Medulla oblongata (tissue), 1 donor: Measurements from ENCODE around the gene KIF1A.

Experiments used
- DNase-seq: peaks from one replicate; pipeline ENCODE4 v3.0.0-alpha.2; 2015; ENCODE audit errors: extremely low spot score

Gene KIF1A

DNA sequence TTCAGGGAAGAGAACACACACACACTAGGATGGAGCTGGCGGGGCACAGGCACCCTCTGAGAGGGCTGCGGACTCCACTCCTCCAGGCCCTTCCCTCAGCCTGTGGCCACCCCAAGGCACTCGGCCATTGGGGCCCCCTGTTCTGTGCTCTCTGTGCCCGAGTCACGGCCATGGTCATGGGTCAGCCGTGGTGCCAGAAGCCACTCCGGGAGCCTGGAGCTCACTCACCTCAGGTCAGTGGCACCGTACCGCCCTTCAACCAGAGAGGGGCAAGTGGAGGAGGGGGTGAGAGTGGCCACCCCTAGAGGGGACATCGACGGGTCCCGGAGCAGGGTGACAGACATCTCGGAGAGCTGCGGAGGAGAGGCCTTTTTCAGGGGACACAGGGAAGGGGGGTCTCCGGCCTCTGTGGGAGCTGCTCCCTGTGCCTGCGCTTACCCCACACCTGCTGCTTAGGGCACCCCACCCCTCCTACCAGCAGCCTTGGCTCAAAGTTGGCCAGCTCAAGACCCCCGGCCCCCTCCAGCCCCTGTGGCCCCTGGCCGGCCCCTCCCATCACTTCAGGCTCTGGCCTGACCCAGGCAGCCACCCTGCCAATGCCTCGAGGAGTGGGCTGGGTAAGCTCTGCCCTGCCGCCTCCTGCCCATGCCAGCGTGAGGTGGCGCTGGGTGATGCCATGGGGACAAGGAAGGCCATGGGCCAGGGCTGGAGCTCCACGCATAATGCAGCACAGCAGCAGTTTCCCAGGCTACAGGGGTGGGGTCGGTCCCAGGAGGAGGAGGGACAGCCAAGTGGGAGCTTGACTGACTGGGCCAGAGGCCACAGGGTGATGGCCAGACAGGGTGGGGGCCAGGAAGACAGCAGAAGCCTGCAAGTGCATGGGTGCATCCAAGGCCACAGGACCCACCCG lies 99.1 kb downstream of the KIF1A start:
- peak; percentile 63 for DNase-seq

DNA sequence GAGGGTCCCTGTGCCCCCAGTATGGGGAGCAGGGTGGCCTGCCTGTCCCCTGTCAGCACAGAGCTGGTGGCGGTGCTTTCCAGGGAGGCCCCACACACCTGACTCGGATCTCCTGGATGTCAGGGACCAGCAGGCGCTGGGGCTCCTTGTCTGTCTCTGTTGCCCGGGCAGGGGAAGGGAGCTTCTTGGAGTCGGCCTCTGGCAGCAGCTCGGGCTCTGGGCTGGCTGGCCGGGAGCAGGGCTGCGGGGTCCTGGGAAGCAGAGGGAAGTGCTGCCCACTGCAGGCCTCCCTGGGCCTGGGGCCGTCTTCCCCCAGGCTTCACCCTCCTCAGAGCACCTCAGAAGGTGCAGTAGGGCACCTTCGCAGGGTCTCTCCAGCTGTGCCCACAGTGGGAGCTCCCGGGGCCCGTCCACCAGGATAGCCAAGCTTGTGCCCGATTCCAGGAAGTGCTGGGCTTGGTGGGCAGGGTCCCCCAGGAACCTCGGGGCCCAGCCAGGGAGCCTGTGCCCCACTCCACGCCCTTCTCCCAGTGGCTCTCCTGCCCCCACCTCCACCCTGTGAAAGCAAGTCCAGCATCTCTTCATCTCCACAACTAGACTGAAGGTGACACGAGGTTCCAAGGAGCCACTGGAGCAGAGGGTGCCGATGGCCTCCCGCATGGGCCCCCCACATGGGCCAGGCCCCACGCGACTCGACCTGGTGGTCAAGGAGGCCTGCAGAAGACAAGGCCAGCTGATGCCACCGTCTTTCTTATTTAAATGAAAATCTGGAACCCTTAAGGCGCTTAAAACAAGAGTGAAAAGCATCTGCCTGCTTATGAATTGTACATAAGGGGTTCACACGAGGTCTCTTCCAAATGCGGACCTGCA lies 100.1 kb downstream of the KIF1A start:
- DNase-seq, result no peak

DNA sequence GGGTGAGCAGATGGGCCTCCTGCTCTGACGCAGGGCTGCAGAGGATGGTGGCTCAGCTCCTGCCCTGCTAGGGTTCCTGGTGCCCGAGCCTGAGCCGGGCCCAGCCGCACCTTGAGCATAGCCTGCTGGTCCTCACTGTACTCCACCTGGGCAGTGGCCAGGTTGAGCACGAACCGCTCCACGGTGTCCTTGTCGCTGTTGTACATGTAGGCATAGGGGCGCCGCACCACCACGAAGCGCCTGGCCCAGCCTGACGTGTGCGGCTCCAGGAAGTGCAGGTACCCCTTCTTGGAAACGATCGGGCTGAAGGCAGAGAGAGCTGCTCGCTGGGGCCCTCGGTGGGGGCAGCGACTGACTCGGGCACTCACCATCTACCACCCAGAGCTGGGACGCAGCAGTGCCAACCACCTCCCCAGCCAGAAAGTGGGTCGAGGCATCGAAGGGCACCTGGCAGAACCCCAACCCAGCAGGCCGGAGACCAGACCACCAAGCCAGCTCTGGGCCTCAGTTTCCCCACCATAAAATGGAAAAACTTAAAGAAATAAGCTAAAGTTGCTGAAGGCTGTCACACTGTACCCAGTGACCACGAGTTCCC lies 101.0 kb downstream of the KIF1A start:
- DNase-seq, result no peak

DNA sequence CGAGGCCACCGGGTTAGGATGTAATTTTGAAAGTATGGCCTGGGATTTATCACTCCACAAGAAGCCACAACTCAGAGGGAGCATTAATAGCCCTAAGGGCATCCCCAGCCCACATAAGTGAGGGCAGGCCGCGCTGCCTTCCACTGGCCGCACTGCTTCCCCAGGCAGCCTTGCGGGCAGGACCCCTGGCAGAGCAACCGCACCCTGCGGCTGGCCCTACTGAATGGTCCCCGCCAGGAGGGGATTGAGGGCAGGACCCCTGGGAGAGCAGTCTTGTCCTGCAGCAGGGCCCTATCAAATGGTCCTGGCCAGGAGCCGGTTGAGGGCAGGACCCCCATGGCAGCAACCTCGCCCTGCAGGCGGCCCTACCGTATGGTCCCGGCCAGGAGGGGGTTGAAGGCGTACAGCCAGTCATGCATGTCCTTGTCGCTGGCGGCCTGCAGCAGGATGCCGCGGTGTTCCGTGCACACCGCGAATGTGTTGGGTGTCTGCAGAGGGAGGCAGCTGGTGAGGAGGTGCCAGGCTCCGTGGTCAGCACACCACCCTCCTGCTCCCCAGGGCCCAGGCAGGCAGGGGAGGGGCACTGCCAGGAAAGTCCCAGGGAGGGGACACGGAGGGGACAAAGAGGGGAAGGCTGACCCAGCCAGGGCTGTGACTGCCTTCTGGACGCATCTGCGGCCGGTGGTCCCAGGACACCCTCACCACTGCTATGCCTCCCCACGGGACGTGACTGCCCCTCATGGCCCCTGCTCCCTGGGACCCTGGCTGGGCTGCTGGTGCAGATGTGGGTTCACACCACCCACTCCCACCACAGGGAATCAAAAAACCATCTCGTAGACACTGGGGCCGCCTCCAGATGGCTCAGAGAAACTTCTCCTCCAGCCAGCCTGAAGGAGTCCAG lies 102.1 kb downstream of the KIF1A start:
- no peak for DNase-seq

DNA sequence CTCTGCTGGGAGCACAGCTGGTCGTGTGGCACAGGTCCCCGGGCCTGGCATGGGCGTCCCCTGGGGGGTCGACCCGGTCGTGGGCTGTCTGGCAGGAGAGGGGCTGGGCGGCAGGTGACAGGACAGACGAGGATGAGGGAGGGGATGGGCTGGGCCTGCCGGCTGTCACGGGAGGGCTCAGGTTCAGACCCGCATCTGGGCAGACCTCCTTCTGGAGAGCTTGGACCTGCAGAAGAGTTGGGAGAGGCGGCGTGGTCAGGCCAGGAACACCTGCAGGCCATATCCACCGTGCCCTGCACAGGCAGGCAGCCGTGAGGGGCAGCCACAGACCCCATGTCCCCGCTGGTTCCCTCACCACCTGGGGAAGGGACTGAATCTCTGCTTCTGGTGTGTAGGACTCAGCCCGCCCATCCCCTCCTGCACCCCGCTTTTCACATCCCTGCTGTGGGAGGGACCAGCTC lies 102.8 kb downstream of the KIF1A start:
- no peak for DNase-seq

DNA sequence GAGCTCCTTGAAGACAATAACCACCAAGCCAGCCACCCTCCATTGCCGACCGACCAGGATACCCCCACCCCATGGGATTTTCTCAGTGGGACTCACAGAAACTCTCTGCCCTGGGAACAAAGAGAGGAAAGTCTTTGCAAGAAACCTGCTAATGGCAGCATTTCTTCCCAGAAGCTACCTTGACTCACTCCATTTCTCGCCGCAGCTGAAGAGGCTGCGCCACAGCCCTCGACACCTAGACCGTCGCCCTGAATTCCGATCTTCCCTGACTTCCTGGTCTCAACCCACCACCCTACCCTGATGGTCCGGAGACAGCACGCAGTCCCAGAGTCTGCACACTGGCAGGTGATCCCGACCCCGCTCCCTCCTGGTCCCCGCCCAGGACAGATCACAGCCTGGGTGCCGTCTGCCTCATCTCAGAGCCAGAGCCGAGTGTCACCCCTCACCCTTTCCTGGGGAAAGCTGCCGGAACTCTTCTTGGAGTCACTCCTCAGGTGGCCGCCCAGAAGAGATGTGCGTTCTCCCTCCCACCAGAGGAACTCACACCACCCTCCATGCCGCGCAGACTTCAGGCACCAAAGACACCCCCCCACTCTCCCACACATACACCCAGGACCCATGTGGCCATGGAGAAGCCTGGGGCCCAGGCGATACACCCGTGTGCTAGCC lies 103.8 kb downstream of the KIF1A start:
- no peak for DNase-seq

DNA sequence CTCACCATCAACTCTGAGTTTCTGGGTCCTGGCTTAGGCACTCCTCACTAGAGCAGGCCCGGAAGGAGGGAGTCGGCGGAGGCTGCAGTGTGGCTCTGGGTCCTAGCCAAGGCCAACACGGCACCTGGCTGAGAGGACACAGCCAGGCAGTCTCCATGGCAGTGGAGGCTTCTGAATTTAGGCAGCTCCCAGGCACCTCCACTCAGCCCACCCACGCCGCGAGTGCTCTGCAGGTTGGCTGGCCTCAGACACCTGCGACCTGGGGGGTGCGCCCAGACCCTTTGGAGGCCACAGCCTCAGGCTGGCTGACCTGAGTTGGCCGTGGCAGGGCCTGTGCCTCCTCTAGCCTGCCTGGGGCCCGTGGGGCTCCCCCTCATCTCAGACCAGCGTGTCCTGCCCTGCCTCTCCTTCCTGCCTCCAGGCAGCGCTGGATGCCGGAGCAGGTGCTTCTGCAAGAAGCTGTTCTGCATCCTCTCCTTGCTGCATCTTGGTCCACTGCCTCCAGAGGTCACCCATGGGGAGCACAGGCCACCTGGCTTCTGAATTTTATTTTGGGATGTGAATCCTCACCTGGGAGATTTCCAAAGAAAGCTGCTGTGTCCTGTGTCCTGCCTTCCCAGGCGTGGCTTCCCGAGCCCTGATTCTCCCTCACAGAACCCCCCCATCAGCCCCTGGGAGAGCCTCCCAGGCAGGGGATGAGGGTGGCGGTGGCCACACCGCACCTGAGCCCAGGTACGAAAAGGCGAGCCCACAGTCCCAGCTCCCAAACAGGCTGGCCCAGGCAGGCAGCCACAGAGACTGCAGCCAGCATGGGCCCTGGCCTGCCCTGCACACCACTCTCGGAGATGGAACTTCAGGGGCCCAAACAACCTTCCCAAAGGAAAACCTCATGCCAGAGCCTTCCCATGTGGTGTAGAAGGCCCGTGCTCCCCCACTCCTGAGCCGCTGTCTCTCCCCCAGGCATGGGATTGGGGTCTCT lies 105.0 kb downstream of the KIF1A start:
- DNase-seq, result no peak

DNA sequence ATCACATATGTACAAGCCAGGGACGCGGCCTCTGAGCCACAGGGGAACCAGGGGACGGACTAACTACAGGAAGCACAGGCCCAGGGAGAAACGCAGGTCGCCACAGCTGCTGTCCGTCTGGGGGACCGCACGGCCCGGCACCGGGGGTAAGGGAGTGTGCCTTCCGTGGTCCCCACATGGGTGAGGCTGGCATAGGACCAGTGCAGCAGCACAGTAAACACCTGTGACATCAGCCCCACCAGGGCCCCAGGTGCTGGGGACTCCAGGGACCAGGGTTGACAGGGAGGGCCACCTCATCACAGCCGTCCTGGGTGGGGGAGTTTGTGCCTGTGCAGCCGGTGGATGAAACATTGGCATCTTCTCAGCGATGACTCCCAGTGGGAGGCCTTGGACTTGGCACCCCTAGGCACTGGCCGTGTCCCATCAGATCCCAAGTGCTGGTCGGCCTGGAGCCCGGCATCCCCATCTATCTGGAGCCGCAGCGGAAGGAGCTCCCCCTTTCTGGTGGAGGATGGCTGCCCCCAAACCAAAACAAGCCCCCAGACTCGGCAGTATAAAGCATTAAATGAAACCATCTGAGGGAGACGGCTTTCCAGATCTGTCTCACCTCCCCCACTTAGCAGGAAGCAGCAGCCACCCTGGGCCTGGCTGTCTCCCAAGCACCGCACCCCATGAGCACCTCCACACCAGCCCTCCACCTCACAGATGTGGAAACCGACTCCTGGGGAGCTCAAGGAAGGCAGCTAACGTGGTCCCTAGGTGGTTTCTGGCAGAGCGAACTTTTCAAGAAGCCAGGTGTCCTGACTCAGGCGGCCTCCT lies 105.9 kb downstream of the KIF1A start:
- DNase-seq, result no peak

DNA sequence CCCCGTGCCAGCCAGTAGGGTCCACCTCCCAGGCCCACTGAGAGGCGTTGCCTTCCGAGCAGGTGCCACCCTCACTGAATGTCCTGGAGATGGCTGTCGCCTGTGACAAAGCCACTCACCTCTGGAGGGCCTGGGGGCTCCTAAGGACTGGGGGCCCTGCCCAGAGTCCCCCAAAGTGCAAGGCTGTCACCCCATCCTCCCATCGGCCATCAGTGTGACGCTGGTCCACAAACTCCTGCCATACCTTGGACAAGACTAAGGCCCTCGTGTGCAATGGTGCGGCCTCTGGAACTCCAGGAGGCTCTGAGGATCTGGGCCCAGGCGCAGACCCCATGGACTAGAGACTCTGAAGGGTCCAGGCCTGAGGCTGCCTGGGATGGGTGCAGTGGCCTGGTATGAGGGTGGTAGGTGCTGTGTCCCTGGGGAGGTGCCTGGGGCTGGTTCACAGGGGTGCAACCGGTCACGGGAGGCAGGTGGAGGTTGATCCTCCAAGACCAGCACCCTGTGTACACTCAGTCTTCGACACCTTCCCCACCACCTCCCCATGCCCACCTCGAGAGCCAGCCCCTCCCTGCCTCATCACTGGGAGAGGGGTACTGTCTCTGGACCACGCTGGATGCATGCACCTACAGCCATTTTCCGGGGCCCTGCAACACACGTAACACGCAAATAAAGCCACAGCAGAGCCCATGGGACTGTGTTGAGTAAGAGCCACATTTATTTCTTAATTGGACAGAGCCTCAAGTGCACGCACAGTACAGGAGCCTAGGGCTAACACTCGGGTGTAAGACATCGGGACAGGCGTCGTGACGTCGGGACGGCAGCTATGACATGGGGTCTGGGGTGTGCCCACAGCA lies 106.7 kb downstream of the KIF1A start:
- DNase-seq, result no peak

DNA sequence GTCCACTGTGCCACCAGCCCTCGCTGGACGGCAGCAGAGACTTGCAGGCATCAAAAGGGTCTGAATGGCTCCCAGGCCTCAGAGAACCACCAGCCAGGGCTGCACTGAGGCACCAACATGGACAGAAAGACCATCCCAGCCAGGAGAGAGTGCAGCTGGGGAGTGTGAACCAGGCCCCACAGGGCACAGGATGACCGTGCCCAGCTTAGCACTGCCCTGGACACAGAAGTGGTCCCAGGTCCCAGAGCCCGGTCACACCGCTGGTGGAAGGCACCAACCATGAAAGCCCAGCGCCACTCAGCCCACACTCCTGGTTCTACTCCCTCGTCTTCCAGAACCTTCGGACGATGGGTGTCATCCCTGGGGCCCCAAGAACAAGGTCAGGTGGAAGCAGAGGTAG lies 107.9 kb downstream of the KIF1A start:
- DNase-seq, result no peak

DNA sequence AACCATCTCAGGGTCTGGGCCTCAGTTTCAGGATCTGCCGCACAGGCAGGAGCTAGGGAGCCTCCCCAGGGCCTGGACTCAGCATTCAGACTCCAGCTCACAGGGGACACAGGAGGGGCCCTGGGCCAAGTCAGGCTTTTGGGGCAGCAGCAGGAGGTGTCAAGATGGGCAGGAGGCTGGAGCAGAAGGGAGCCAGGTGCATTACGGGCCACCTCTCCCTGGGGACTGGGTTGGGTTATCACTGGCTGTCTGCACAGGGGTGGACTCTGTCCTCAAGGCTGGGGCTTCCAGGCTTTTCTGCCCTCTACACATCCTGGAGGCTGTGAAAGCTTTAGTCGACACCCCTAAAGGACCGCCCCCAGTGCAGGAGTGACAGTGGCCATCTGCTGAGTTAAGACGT lies 108.3 kb downstream of the KIF1A start:
- no peak for DNase-seq

DNA sequence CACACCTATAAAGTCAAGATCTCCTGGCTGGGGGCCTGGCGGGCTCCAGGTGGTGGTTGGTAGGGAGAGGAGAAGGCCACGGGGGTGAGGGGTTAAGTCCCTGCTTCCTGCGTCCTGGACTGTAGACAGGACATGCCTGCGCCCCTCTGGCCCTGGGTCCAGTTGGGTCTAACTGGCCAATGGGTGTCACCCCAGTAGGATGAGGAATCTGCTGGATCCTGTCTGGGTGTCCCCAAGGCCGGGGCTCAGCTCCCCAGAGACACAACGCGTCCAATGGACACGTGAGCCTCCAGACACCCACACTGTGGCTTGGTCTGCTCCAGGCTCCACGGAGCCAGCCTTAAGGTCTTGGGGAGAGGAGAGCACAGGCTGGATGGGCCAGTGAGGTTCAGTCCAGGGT lies 108.7 kb downstream of the KIF1A start:
- no peak for DNase-seq

DNA sequence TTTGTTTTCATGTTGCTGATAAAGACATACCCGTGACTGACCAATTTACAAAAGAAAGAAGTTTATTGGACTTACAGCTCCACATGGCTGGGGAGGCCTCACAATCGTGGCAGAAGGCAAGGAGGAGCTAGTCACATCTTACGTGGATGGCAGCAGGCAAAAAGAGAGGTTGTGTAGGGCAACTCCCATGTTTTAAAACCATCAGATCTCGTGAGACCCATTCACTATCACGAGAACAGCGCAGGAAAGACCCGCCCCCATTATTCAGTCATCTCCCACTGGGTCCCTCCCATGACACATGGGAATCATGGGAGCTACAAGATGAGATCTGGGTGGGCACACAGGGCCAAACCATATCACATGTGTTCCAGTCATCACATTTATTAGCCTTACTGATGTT lies 111.6 kb downstream of the KIF1A start:
- no peak for DNase-seq

DNA sequence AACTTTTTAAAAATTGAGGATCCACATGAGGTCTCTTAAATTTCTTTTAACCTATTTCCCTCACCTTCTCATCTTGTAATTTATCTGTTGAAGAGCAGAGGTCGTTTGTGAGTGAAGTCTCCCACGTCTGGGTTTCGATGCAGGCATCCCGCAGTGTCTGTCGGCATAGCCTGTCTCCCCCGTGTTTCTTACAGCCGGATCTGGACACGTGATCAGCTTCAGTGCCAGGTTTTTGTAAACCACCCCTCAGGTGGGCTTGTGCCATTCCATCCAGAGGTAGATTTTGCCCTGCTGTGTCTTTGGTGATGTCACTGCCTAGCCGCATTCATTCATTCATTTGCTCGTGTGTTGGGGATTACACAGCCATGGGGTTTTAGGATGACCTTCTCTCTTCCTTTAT lies 112.2 kb downstream of the KIF1A start:
- no peak for DNase-seq

DNA sequence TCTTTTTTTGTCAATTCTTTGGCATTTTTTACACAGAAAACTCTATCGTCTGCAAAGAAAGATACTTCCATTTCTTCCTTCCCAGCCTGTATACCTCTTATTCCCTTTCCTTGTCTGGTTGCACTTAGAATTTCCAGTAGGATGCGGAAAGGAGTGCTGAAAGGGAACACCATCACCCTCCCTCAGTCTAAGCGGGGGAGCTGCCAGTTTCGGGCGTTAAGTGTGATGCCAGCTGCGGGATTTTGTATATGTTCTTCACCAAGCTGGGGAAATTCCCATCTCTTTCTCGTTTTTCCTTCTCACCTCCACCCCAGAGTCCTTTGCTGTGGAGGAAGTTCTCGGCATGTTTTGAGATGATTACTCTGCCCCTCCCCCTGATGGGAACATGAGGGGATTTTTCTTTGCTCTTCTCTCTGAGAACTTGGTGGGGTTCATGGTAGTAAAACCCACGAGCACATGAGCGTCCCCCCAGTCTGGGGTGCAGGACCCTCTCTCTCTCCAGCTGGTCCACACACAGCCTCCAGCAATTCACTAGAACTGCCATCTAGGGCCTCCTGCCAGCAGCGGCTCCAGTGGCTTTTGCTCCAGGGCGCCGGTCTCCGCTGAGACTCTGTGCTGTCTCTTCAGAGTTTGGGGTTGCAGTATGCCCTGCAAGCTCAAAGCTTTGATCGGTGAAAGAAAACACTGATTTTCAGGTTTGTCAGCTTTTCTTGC lies 112.8 kb downstream of the KIF1A start:
- no peak for DNase-seq

DNA sequence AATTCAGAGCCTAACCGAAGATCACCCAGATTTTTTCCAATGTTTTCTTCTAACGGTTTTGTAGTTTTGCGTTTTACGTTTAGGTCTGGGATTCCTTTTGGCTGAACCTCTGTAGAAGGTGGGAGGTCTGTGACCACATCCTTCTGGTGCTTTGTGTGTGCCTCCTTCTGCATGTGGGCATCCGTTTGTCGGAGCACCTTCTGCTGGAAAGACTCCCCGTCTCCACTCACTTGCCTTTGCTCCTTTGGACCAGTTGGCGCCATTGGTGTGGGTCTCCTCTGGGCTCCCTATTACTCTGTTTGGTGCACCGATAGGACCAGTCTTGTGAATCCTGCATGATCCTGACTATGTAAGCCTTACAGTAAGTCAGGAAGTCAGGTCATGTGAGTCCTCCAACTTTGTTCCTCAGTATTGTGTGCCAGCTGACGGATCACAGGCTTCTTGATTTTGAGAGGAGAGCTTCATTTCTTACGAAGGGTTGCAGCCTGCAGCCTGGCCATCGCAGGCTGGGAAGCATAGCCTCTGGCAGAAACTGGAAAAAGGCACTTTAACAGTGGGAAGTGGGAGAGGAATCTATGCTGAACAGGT lies 114.7 kb downstream of the KIF1A start:
- peak; percentile 51 for DNase-seq

DNA sequence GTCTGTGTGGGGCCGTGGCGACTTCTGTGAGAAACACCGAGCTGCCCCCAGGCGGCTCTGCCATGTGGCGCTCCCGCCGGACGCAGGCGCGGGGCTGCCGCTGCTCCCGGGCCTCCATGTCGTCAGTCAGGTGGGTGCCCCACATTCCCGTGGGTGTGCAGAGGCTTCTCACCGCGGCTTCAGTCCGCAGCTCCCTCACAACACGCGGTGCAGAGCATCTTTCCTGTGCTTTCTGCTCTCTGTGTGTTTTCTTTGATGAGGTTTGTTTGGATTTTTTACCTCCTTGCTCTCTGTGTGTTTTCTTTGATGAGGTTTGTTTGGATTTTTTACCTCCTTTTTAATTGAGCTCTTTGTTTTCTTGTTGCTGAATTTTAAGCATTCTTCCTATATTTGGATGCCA lies 115.4 kb downstream of the KIF1A start:
- no peak for DNase-seq
